ENCODE data around the gene LHFPL4.
A peak's percentile ranks its signal among the peaks of the same experiment; 100 is the strongest.
"Not testable (repeated sequence)": the region's sequence is repeated elsewhere in the genome, so short reads cannot be mapped to it uniquely, and the experiment has no call there.

LHFPL4 gene

GRCh38 chr3:9553021-9553947 lies at the start of gene LHFPL4:
TSS of gene LHFPL4 (minus strand) at chr3:9553822. CDS start at chr3:9552679, 1,143 bp downstream.
- no peak for DNase-seq

DNA sequence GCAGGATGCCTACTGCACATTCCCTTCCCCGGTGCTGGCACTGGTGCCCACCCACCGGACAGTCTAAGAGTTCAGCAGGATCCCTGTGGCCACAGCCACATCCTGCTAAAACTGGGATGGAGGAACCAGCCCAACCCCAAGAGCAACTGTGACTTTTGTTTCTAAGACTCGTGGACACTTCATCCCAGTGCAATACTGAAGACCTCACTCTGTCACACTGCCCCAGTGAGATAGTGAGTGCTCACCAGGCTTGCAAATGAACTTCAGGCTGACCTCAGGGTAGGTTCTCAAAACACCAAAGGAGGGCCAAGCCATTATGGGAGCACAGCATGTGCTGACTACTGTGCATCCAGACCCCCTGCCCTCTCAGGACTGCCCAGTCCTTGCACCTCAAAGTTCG lies 49.0 kb upstream of the LHFPL4 start:
- DNase-seq = no peak

- DNase-seq = not testable (repeated sequence)
Measured at GRCh38 chr3:9601006-9601581, 47.5 kb upstream of the LHFPL4 start.

- DNase-seq = no peak
Measured at GRCh38 chr3:9600597-9600996, 47.0 kb upstream of the LHFPL4 start.

- no peak for DNase-seq
Measured at GRCh38 chr3:9598783-9599387, 45.3 kb upstream of the LHFPL4 start.

GRCh38 chr3:9595877-9596276 lies 42.3 kb upstream of the LHFPL4 start:
- DNase-seq = no peak

- DNase-seq = not testable (repeated sequence)
Measured at GRCh38 chr3:9591781-9592180, 38.2 kb upstream of the LHFPL4 start.

- DNase-seq = no peak
Measured at GRCh38 chr3:9590282-9590791, 36.7 kb upstream of the LHFPL4 start.

DNA sequence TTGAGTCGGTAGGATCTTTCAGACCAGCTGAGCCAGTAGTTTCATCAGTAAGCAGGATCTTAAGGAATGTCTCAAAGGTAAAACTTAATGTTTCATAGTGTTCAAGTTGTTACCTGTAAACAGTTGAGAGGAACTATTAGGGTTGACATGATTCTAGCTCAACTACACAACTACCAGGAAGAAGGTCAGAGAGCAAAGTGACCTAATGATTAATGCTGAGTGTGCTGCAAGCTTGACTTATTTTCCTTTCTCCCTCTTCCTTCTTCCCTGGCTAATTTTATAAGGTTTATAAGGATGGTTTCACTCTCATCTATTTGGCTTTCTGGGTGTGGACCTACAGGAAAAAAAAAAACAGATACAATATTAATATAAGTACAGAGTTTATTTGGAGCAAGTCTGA lies 30.2 kb upstream of the LHFPL4 start:
- no peak for DNase-seq

- no peak for DNase-seq
Measured at GRCh38 chr3:9583371-9583770, 29.7 kb upstream of the LHFPL4 start.

DNA sequence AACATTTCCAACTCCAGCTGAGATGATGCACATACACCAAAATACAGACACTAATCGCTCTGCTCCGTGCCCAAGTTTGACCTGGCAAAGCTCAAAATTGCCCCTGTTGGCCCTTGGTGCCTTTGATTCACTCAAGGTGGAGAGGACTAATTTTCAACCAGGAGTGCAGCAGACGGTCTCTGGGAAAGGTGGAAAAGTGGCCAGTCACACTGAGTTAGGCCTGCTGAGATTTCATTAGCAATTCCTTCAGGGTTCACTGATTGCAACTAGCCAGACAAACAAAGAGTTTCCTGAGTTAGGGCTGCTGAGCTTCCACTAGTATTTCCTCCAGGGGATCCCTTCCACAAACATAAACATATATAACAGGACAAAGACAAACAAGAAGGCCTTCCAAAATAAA lies 28.7 kb upstream of the LHFPL4 start:
- DNase-seq = no peak

DNA sequence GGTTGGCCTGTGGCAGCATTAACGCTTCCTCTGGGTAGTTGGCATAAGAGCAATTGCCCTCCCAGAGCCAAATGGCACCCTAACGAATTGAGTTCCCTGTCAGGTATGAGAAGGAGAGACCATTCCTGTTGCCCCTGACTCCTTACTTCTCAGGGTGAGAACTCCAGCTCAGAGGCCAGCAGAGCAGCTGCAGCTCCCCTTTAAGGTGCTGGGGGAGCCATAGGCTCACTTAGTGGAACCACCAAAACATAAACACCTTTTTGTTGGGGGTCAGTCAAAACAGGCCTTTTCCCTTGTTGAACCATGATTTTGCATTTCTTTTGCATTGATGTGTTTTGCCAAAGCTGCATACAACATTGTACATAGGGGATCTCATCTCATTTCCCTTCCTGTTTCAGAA lies 28.1 kb upstream of the LHFPL4 start:
- no peak for DNase-seq

GRCh38 chr3:9569054-9569453 lies 15.4 kb upstream of the LHFPL4 start:
- DNase-seq = no peak

- no peak for DNase-seq
Measured at GRCh38 chr3:9565316-9565715, 11.7 kb upstream of the LHFPL4 start.

DNA sequence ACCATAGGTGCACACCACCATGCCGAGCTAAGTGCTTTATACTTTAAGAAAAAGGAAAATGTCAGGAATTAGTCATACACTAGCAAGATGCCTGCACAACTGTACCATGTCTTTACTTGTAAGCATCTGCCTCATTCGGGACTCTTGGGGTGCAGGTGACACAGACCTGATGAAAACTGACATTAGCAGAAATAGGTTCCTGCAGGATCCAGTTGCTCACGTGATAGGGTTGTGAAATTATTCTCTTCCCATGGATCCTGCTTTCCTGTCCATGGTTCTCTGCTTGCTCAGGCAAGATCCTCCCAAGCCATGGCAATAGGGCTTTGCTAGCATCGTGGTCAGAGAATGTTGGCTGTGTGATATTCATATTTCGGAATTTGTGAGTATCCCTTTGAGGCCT lies 10.2 kb upstream of the LHFPL4 start:
- DNase-seq = no peak

- not testable (repeated sequence) for DNase-seq
Measured at GRCh38 chr3:9560056-9560455, 6.4 kb upstream of the LHFPL4 start.

DNA sequence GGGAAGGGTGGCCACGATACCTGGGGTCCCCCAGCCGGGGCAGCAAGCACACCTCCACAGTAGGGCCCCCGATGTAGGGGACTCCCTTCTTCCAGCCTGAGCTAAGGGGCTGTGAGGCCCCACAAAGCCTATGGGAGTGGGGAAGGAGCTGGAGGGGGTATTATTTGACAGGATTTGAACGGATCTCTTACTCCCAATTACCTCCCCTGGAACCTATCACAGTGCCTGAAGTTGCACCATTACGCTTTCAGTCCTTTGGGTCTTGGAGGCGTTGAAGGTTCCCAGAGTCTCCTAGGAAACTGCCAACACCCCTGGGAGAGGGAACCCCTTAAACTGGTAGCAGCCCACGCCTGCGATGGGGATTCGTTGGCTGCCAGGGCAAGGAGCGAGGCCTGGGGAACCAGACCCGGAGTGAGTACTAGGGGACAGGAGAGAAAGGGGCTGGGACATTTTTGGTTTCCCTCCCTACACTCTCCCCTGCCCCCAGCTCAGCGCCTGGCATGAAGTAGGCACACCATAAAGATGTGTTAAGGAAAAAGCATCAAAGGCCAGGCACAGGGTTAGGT lies 409 bp upstream of the LHFPL4 start:
- no peak for DNase-seq

DNA sequence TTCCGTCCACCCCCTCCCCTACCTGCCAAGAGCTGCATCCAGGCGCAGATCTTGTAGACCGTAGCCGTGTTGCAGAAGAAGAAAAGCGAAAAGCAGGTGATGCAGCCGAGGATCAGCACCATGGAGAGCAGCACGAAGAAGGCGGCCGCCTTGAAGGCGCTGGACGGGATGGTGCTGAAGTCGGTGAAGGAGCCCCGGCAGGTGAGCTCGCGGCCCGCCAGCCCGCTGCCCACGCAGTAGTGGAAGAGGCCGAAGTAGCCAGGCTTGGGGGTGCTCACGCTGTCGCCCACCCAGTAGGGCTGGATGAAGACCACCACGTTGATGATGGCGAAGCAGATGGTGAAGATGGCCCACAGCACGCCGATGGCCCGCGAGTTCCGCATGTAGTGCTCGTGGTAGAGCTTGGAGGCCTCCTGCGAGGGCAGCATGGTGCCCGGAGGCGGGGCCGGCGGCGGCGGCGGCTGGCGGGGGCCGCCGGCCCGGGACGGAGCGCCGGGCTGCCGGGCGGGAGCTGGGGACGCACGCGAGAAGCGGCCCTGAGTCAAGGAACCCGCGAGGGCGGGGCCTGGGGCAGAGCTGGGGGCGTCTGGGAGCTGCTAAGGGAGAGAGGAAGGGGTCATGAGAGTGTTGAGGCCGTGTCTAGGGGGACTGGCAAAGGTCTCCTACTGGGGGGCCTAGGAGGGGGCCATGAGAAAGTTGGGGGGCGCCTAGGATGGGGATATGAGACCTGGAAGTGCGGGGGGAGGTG lies 1.2 kb downstream of the LHFPL4 start:
- DNase-seq = peak in 1 of 2 donors; percentile 1

- no peak for DNase-seq
Measured at GRCh38 chr3:9550999-9551398, 2.6 kb downstream of the LHFPL4 start.

- no peak for DNase-seq
Measured at GRCh38 chr3:9549600-9549999, 4.0 kb downstream of the LHFPL4 start.

- DNase-seq = no peak
Measured at GRCh38 chr3:9548991-9549390, 4.6 kb downstream of the LHFPL4 start.

GRCh38 chr3:9542182-9542581 lies 11.4 kb downstream of the LHFPL4 start:
- DNase-seq = no peak

- no peak for DNase-seq
Measured at GRCh38 chr3:9536212-9536611, 17.4 kb downstream of the LHFPL4 start.

Data from activated CD4-positive, alpha-beta T cell treated with anti-CD3 and anti-CD28 coated beads for 4 hours (primary cell).